ENCODE results near the gene MEX3A.

Gene MEX3A

DNA sequence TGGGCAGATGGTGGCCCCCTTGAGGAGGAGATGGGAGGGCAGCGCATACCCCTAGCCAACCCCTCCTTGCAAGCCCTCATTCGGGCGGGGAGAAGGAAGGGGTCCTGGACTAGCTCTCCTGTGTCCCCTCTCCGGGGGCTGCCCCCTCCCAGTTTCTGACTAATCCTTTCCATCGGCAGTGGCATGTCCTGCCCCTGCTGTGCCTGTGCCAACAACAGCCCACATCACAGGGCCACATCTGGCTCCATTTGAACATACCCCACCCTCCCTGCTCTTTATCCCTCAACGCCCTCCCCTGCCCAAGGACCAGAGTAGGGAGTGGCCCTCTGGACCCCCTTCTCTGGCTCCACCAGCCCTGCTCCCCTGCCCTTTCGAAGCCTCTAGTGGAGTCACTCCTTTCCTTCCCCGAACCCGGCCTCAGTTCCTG, 21.3 kb upstream of the MEX3A start:
- DNase-seq (ENCODE audit: low spot score), result no peak

- DNase-seq (ENCODE audit: low spot score), result no peak
Measured at GRCh38 chr1:156102633-156103511, 20.6 kb upstream of the MEX3A start.

DNA sequence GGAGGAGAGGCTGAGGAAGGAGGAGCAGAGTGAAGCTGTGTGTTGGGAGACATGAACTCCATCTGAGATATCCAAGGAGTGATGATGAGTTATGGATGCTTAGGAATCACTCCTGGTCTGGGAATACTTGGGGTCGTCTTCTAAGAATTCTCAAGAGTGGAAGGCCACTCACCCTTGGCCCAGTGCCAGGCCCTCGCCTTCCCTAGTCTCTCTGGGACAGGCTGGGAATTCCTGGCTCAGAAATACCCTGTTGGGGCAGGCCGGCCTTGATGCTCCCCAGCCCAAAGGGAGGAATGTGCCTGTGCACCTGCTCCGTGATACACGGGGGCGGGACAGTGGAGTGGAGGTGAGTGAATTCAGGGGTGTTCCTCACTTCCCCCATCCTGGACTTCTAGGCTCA, 19.6 kb upstream of the MEX3A start:
- no peak for DNase-seq (ENCODE audit: low spot score)

- no peak for DNase-seq (ENCODE audit: low spot score)
Measured at GRCh38 chr1:156100205-156100995, 18.1 kb upstream of the MEX3A start.

DNA sequence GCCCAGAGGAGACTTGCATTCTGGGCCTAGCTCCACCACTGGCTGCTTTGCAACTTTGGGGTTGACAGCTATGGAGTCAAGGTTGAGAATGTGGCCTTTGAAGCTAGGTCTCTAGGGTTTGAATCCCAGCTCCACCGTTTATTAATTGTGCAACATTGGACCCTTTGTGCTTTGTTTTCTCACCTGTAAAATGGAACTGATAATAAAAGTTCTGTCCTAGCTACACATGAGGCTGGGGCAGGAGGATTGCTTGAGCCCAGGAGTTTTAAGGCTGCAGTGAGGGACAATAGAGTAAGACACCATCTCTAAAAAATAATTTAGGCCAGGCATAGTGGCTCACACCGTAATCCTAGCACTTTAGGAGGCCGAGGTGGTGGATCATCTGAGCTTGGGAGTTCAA, 17.0 kb upstream of the MEX3A start:
- DNase-seq (ENCODE audit: low spot score), result no peak

GRCh38 chr1:156098784-156099183, 16.5 kb upstream of the MEX3A start:
- DNase-seq (ENCODE audit: low spot score), result no peak

- DNase-seq (ENCODE audit: low spot score), result no peak
Measured at GRCh38 chr1:156097499-156098178, 15.4 kb upstream of the MEX3A start.

GRCh38 chr1:156096640-156097391, 14.6 kb upstream of the MEX3A start:
- peak; percentile 74 for DNase-seq (ENCODE audit: low spot score)

DNA sequence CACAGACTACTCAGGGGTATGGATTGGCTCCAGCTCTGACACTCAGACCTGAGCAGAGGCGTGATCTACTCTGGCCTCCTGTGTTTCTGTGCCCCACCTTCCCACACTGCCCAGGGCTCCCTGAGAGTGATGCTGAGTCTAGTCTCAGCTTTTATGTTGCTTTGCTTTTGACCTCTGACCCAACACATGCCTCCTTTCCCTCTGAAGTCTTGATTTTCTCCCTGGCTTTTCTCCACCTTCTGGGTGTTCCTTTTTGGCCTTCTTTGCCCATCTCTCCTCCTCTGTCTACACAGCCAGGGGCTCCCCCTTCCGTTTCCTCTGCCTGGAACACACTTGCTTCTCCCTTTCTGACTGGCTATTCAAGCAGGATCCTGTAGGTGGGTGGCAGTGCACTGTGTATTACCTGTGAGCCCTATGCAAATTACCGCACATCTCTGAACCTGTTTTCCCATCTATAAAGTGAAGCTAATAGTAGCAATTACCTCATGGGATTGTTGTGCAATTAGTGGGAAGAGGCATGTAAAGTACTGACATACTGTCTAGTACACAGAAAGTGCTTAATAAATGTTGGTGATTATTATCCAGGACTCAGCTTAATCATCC, 13.7 kb upstream of the MEX3A start:
- no peak for DNase-seq (ENCODE audit: low spot score)

DNA sequence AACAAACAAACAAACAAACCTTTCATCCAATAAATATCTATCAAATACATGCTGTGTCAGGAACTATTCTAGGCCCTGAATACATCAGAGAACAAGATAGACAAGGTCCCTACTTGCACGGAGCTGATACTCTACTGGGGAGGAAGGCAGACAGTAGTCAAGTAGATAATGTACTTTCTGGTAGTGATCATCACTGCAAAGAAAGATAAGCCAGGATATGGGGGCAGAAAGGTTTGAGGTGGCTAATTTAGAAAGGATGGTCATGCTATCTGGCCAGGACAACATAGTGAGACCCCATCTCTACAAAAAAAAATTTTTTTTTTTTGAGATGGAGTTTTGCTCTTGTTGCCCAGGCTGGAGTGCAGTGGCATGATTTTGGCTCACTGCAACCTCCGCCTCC, 9.3 kb upstream of the MEX3A start:
- DNase-seq (ENCODE audit: low spot score), result no peak

GRCh38 chr1:156090840-156091188, 8.5 kb upstream of the MEX3A start:
- DNase-seq (ENCODE audit: low spot score), result peak; percentile 84

DNA sequence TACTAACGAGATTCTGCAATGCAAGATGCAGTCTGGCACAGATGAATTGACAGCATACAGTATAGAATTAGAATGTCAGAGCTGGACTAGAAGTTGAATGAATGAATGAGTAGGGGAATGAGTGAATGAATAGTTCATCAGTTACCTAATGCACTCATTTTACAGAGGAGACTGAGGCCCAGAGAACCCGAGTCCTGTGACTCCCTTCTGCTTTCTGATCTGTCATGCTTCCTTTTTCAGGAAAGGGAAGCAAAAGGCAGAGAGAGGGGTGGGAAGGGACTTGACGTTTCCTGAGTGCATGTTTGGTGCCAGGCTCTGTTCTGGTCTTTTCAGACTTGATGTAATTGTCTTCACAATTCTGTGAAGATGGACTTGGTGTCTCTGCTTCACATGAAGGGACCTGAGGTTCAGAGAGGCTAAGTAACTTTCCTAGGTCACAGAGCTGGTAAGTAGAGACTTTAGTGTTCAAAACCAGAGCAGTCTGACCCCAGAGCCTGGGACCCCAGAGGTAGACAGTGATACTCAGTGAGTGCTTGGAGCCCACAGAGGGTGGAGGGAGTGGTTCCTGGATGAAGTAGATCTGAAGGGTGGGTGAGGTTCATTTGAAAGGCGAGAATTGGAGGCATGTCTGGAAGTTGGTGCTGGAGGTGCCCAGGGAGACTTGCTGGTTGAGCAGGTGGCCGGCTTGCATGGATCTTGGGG, 8.0 kb upstream of the MEX3A start:
- DNase-seq (ENCODE audit: low spot score), result no peak

GRCh38 chr1:156089704-156090103, 7.4 kb upstream of the MEX3A start:
- DNase-seq (ENCODE audit: low spot score), result no peak

DNA sequence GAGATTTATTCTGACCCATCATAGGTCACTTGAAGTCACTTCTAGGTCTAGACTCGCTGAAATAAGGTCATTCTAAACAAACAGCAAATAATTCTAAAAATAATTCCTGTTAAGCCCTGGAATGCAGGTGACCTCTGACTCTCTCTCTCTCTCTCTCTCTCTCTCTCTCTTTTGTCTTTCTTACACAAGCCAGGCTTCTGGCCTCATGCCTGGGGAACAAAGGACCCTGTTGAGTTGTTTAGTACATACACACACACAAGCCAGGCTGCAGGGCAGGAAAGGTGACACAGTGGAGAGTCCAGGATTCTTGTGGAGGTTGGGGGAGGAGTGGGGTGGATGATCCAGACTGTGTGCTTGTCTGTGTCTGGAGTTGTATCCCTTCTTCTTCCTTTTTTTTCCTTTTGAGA, 4.0 kb upstream of the MEX3A start:
- no peak for DNase-seq (ENCODE audit: low spot score)

DNA sequence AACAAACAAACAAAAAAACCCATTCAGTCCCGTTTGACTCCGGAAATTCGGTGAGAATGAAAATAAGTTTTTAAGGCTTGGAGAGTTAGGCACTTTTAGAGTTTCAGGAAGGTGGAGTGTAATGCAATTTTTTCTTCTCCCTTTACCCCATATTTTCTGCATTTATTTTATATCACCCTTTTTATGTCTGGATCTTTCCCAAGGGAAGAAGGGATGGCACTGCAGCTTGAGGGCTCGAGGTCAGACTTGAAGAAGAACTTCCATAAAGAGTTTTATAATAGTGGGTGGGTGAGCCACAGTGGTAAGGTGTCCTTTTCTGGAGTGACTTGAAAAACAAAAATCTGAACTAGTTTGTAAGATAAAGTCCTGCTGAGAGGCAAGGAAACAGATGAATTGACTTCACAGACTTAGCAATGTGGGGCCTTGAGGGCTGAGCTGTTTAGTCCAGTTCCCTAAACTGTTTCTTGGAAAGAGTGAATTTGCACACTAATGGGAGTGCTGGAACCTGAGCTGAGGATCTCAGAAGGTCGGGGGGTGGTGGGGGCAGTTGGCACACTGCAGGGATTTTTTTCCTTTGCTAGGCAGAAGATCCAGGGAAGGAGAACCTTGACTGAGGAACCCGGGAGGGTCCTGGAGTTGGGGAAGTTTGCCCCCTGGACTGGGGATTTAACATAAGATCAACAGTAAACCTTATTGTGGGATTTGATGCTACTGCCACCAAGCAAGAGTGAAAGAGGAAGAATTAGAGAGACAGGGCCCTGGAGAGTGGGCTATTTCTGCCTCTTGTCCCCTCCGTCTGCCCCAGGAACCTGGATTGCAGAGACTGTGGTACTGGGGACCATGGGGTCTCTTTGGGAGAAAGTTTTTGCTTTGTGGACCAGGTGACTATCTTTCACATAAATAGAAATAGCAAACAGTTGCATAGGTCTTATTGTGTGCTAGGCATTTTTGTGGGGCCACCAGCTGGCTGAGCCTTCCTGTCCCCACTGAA, 1.8 kb upstream of the MEX3A start:
- DNase-seq (ENCODE audit: low spot score), result no peak

- DNase-seq (ENCODE audit: low spot score), result no peak
Measured at GRCh38 chr1:156081917-156082308, 352 bp downstream of the MEX3A start.

DNA sequence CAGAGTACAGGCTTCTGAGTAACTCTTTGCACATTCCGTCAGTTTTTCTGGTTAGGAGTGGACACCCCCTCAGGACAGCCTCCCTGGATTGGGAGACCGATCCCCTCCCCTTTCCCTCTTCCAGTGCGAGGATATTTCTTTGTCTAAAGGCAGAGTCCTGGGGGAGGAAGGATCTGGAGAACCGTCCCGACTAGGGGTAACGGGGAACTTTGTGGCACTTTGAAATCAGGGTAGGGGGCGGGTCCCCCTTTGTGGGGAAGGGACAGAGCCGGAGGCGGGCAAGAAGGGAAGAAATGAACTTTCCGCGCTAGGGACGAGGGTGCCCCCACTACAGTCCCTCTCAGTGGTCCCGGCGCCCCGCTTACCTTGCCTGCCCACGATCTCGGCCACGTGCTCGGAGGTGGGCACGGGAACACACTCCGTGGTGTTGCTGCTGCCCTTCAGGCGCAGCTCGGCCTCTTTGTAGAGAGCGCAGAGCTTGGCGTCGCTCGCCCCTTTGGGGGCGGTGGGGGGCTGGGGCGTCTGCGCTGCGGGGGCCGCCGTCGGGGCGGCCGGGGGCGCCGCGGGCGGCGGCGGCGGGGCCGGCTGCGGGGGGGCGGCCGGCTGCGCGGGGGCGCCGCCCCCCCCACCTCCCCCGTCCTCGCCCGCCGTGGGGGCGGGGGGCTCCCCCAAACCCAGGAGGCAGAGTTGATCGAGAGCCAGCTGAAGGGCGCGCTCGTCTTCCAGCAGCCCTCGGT, 917 bp downstream of the MEX3A start:
- no peak for DNase-seq (ENCODE audit: low spot score)

GRCh38 chr1:156080863-156081179, 1.4 kb downstream of the MEX3A start:
- DNase-seq (ENCODE audit: low spot score), result no peak
